Cardiac fibroblast (primary cell): ENCODE data around the gene POLR1E.
"Not testable (repeated sequence)": the region's sequence is repeated elsewhere in the genome, so short reads cannot be mapped to it uniquely, and the experiment has no call there.

Source experiments
- DNase-seq, 2 donors: peaks; one replicate each; pipeline versions ENCODE4 v3.0.0 to v3.0.0-alpha.2; 2010; ENCODE audit warnings: low read depth in 2 of 2
- H3K4me3 ChIP-seq, 2 donors: replicated peaks in 1 of 2; 1 replicate in 1 of 2; 2 replicates in 1 of 2; pipeline ENCODE4 v1.5.1; 2011; ENCODE audit warnings: low read depth in 2 of 2, low read length in 2 of 2, mild to moderate bottlenecking in 2 of 2, moderate library complexity in 1 of 2
- TF ChIP-seq, protein P1 (sequence below): IDR thresholded peaks from one replicate; pipeline ENCODE4 v1.5.1; 2011; ENCODE audit warnings: low read depth, mild to moderate bottlenecking, low read length, inconsistent platforms

The POLR1E gene

DNA sequence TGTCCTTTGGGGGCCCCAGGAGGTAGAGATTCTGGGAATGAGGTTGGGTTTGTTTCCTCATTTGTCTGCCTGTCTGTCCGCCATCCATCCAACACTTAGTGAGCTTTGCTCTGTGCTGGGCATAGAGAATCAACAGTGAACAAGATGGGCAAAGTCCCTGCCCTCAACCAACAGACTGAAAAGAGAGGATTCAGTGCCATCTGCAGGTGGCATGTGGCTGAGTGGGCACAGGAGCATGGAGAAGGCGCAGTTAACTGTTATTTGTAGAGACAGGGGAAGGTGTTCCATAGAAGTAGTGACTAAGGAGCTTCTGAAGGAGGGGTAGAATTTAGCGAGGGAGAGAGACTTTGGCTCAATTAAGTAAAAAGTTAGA lies 23.1 kb downstream of the POLR1E start:
- TF ChIP-seq, protein P1, sequence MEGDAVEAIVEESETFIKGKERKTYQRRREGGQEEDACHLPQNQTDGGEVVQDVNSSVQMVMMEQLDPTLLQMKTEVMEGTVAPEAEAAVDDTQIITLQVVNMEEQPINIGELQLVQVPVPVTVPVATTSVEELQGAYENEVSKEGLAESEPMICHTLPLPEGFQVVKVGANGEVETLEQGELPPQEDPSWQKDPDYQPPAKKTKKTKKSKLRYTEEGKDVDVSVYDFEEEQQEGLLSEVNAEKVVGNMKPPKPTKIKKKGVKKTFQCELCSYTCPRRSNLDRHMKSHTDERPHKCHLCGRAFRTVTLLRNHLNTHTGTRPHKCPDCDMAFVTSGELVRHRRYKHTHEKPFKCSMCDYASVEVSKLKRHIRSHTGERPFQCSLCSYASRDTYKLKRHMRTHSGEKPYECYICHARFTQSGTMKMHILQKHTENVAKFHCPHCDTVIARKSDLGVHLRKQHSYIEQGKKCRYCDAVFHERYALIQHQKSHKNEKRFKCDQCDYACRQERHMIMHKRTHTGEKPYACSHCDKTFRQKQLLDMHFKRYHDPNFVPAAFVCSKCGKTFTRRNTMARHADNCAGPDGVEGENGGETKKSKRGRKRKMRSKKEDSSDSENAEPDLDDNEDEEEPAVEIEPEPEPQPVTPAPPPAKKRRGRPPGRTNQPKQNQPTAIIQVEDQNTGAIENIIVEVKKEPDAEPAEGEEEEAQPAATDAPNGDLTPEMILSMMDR = no peak
- no peak for DNase-seq
- no peak overlapping the region for H3K4me3 ChIP-seq

DNA sequence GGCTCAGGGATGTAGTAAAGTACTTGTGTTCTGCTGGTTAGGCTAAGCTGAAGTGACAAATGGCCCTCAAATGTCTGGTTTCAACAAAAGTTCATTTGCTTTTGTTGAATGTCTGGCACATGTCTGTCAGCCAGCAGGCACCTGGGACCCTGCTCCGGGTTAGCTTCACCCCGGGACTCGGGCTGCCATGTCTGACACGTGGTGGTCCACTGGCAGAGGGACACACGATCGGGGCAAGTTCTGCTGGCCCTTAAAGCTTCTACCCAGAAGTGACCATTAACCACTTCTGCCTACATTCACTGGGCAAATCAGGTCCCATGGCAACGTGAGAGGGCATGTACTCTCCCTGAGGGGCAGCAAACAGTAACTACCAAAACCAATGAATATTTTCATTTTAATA lies 23.8 kb downstream of the POLR1E start:
- TF ChIP-seq, protein P1 = no peak
- H3K4me3 ChIP-seq = no peak overlapping the region
- no peak for DNase-seq

DNA sequence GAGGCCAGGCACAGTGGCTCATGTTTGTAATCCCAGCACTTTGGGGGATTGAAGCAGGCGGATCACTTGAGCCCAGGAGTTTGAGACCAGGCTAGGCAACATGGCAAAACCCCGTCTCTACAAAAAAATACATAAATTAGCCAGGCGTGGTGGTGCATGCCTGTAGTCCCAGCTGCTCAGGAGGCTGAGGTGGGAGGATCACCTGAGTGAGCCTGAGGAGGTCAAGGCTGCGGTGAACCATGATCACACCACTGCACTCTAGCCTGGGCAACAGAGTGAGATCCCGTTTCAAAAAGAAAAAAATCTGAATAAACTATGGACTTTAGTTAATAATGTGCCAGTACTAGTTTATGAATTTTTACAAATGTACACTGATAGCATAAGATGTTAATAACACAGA lies 24.3 kb downstream of the POLR1E start:
- not testable (repeated sequence) for H3K4me3 ChIP-seq, DNase-seq

DNA sequence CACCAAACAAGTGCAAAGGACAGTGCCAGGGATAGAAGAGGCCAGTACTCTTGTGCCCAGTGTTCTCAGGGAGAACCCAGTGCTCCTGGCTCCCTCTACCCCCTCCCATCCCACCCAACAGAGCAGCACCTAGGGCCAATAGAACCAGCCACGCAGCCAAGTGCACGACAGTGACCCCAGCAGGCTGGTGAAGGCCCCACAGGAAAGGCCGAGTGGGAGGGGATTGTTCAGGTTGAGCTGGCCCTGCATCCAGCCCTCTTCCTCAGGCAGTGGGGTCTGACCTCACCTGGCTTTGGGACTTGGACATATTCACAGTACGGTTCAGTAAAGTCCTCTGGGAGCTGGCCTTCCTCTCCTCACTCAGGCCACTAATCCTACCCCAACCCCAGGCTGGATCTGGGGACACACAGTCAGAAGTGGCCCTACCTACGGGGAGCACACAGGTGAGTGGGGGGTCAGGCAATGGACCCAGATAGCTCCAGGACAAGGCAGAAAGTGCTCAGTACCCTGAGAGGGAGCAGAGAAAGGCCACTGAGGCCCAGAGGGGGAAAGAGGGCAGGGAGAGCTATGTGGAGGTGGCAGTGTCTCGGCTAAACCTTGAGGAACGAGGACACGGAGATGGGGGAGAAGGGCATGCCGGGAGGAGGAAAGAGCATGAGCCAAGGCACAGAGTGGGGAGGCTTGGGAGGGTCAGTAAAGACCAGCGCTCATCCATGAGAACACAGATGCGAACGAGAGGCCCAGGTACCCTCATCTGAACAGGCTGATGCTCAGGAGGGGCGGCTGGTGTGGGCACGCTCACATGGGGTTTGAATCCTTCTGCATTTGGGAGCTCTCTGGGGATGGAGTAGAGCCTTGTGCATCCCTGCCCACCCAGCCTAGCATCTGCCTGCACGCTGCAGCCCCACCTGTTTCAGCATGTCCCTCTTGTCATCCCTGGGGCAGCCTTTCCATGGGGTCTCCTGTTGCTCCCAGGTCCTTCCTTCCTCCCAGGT lies 25.6 kb downstream of the POLR1E start:
- H3K4me3 ChIP-seq = no peak overlapping the region
- TF ChIP-seq, protein P1 = peak; percentile 15
- no peak for DNase-seq

DNA sequence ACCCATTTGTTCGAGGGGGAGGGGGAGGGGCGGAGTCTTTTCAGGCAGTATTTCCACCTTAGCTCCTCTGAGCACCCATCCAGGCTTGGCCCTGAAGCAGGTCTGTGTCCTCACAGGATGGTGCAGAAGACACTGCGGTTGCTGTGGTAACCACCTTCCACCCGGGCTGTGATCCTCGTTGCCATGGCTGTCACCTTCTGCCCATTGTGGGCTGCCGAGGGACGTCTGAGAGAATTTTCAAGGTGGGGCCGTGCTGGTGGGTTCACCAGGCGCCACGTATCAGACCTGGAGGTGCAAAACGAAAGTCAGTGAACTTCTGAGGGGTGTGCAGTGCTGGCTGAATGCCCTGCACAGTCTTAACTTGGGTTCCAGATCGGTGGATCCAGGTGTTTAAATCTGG lies 26.7 kb downstream of the POLR1E start:
- TF ChIP-seq, protein P1 = no peak
- H3K4me3 ChIP-seq = no peak overlapping the region
- DNase-seq = no peak

- DNase-seq, H3K4me3 ChIP-seq: not testable (repeated sequence)
Measured at GRCh38 chr9:37514415-37514814, 28.7 kb downstream of the POLR1E start.

DNA sequence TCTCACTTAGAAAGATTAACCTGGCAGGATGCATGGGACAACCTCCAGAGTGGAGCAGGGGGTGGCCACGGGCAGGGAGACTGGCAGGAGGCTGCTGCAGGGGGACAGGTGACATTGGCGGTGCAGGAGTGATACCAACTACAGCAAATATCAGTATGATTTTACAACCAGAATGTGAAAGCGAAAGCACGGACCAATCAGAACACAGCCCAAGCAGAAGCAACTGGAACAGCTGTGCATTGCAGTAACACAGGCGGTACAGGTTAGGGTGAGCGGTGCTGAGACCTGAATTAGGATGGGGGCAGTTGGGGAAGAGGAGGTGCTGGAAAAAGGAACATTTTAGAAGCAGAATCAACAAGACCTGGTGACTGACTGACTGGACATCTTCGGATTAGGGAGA lies 29.3 kb downstream of the POLR1E start:
- no peak for DNase-seq
- H3K4me3 ChIP-seq = no peak overlapping the region
- TF ChIP-seq, protein P1 = no peak
